HG02943 (cell line): ENCODE measurements around the gene EIF4G3.
"Not testable (repeated sequence)": the region's sequence is repeated elsewhere in the genome, so short reads cannot be mapped to it uniquely, and the experiment has no call there.

Source experiments
- ATAC-seq: cut with Tn5 transposase; IDR thresholded peaks from one replicate; pipeline ENCODE4 v1.9.1; 2021; ENCODE audit warnings: mild to moderate bottlenecking, low read depth, moderate library complexity; ENCODE audit not compliant: unreplicated experiment

The EIF4G3 gene

DNA sequence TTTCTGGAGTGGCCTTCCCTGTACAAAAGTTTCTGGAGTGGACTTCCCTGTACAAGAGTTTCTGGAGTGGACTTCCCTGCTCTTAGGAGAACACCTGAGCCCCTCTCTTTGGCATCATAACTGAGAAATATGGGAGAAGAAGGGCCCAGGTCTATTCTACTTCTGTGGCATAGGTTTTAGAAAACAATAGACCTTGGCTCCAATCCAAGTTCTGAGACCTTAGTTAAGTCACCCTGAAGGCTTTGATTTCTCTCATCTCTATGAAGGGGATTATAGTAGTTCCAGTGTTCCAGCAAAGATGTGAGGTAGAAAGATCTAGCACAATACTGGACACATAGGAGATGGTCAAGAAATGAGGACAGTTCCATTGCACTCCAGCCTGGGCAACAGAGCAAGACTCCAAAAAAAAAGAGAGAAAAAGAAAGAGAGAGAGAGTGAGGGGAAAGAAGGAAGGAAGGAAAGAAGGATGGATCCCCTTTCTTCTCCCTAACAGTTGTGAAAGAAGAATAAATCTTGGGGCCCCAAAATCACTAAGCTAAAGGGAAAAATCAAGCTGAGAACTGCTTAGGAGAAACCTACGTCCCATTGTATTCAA, 13.3 kb upstream of the EIF4G3 start:
- ATAC-seq: no peak

DNA sequence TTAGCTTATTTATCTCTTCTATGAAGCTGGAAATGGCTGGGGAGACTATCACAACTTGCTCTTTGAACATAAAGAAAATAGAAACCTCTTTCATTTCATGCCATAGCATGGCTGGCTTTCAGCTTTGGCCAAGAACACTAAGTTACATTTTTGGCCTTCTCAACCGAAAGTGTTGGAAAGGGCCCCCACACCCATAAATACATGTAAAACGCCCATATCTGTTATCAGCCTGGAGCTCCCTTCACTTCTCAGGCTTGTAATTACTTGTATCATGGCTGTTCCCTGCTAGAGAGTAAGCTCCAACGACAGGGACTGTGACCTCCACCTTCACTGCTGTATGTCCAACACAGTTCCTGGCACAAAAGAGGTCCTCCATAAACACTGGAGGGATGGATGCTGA, 12.7 kb upstream of the EIF4G3 start:
- ATAC-seq: no peak

DNA sequence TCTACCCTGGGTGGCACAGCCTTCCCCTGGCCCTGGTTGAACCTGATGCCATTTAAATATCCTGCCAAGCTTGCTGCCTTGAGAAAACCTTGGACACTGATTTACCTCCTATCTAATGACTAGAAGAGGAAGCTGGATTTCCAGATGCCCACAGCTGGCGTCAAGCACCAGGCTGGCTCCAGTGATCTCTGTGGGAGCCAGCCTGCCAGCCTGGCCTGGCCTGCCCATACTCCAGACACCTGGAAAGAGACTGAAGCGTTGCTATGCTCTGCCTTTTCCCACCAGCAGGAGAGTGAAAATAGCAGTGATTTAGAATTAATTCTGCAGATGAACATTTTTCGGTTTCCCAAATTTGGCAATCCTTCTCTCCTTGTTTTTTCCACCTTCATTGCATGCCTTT, 11.5 kb upstream of the EIF4G3 start:
- no peak for ATAC-seq

DNA sequence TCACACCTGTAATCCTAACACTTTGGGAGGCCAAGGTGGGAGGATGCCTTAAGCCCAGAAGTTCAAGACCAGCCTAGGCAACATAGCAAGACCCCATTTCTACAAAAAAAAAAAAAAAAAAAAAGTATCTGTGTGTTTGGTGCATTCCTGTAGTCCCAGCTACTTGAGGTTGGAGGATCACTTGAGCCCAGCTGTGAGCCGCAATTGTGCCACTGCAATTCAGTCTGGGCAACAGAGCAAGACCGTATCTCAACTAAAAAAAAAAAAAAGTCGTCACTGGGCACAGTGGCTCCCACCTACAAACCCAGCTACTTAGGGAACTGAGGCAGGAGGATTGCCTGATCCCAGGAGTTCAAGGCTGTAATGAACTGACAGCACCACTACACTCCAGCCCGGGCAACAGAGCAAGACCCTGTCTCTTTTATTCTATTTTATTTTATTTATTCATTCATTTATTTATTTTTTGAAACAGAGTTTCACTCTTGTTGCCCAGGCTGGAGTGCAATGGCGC, 8.6 kb upstream of the EIF4G3 start:
- no peak for ATAC-seq

DNA sequence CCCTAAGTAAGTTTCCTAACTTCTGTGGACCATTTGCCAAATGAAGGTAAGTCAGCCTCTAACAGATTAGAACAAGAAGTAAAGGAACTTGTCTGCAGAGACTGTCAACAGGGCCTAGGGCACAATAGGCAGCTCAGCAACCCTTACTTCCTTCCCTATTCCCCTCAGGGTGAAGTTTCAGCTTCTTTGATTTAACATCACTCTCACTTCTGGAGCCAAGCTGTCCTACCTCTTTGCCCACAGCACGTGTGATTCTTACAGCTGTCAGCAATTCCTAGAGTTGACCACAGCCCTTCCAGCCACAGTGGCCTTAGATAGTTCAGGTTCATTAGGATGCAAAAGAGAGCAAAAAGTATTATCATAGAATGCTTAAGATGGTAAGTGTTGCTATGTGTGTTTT, 7.6 kb upstream of the EIF4G3 start:
- ATAC-seq: no peak

- ATAC-seq: no peak
These were observed 5.6 kb upstream of the EIF4G3 start for GRCh38 chr1:21182181-21182731.

- not testable (repeated sequence) for ATAC-seq
These were observed 1.6 kb upstream of the EIF4G3 start for GRCh38 chr1:21178271-21178670.

GRCh38 chr1:21175670-21176581, 771 bp downstream of the EIF4G3 start:
- peak; percentile 10 for ATAC-seq

GRCh38 chr1:21175324-21175669, 1.4 kb downstream of the EIF4G3 start:
- ATAC-seq: no peak

DNA sequence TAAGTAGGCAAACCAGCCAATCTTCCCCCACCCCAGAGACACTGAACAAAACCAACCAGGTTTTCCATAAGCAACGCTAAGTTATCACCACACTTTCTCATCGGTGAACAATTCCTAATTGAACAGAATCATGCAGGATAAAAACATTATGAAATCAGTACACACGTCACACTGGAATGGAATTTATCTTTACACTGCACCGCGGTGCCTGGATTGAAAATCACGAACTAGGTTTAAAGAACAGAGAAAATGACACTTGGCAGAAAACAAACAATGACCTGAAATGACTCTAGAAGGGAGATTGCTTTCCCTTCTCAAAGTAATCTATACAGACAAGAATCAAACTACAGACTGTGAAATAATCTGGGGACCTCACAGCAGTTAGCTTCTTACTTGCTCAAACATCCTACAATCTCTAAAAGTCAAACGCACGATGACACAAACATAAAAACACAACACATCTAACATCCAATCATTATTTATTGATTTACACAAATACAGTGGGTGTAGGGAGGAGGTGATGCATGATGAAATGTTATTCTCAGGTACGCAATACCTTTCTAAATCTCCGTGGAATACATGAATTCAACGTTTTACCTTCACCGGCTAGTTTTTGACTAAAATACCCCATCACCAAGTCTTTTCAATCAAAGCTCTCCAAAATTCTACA, 1.9 kb downstream of the EIF4G3 start:
- ATAC-seq: no peak

GRCh38 chr1:21174230-21174629, 2.5 kb downstream of the EIF4G3 start:
- no peak for ATAC-seq

DNA sequence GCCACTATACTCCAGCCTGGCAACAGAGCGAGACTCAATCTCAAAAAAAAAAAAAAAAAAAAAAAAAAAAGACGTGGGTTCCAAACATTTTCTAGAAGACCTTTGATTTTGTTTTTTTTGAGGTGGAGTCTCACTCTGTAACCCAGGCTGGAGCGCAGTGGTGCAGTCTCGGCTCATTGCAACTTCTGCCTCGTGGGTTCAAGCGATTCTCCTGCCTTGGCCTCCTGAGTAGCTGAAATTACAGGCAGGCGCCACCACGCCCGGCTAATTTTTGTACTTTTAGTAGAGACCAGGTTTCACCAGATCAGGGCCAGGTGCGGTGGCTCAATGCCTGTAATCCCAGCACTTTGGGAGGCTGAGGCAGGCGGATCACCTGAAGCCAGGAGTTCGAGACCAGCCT, 3.6 kb downstream of the EIF4G3 start:
- ATAC-seq: not testable (repeated sequence)

DNA sequence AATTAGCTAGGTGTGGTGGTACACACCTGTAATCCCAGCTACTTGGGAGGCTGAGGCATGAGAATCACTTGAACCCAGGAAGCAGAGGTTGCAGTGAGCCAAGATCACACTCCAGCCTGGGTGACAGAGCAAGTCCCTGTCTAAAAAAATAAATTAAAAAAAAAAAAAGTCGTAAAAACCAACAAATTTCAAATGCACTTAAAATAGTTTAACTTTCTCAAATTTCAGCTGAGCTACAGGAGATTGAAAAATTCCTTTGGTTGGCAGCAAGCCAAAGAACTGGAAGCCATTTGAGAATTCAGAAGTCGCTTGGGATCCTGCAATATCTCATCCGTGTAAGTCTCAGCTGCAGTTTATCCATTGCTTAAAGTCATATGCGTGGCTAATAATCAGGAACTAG, 5.9 kb downstream of the EIF4G3 start:
- not testable (repeated sequence) for ATAC-seq

DNA sequence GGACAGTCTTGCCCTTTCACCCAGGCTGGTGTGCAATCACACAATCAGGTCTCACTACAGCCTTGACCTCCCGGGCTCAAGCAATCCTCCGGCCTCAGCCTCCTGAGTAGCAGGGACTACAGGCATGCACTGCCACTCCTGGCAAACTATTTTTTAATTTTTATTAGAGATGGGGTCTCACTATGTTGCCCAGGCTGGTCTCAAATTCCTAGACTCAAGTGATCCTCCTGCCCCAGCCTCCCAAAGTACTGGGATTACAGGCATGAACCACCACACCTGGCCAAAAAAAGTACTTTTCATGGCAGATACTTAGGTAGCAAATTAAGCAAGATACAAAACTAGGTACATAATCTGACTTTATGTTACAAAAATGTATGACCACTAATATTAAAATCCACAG, 8.3 kb downstream of the EIF4G3 start:
- no peak for ATAC-seq

DNA sequence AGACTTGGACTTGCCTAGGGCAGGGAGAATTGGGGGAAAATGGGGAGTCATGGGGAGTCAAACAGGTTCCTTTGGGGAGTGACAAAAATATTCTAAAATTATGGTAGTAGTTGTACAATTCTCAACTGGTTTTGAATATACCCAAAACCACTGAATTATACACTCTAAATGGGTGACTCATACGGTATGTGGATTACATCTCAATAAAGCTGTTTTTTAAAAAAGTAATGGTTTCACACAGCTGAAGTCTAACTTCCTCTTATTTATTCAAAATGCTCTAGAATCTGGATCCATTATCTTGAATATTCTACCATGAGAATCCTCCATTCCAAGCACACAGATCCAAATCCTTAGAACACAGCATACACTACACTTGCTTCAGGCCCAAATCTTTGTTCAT, 11.1 kb downstream of the EIF4G3 start:
- no peak for ATAC-seq

GRCh38 chr1:21165076-21165475, 11.6 kb downstream of the EIF4G3 start:
- ATAC-seq: no peak

GRCh38 chr1:21164266-21164665, 12.4 kb downstream of the EIF4G3 start:
- no peak for ATAC-seq

DNA sequence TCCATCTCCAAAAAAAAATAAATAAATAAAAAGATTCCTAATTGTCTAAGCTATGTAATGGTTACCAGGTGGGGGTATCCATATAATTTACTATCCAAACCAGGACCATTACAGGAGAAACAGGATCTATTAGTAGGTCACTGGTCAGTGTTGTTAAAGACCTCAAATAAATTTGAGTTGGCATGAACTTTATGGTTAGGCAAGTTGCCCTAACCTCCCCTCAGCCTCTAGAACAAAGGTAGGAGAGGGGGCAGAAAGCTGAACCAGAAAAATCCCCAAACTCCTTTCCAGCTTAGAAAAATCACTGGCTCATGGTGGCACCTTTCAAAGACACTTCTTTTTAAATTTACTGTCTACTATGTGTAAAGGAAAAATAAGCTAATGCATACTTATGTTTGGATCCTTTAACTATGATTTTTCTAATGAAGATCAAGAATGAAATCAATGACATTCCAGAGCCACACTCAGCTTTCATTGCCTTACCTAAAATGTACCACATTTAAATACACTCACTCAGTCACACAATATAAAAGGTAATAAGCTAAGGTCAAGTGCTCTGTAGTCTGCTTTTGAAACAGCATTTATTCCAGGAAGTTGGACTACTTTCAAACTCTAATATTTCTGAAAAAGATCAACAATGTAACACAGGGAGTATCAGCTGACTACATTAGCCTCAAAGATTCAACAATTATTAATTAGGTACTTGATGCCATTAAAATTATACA, 13.8 kb downstream of the EIF4G3 start:
- ATAC-seq: no peak

GRCh38 chr1:21161842-21162241, 14.9 kb downstream of the EIF4G3 start:
- no peak for ATAC-seq

GRCh38 chr1:21160263-21160796, 16.4 kb downstream of the EIF4G3 start:
- ATAC-seq: no peak
